ENCODE measurements around the gene PROK1.

PROK1 gene

GRCh38 chr1:110424699-110425611 is 26.0 kb upstream of the PROK1 start:
- no peak overlapping the region for H3K4me3 ChIP-seq (ENCODE audit: low read length)
- TF ChIP-seq CTCF (IDR thresholded peaks at IDR 0.05; ENCODE audit: insufficient read depth, low read depth, low read length, missing control alignments): no peak
- DNase-seq (ENCODE audit: low read depth): peak; percentile 50

- DNase-seq (ENCODE audit: low read depth): no peak
- no peak overlapping the region for H3K4me3 ChIP-seq (ENCODE audit: low read length)
- TF ChIP-seq CTCF (IDR thresholded peaks at IDR 0.05; ENCODE audit: insufficient read depth, low read depth, low read length, missing control alignments): no peak
These were observed 25.3 kb upstream of the PROK1 start for GRCh38 chr1:110425612-110426152.

- no peak for DNase-seq (ENCODE audit: low read depth)
- no peak for TF ChIP-seq CTCF (IDR thresholded peaks at IDR 0.05; ENCODE audit: insufficient read depth, low read depth, low read length, missing control alignments)
- H3K4me3 ChIP-seq (ENCODE audit: low read length): no peak overlapping the region
These were observed 24.1 kb upstream of the PROK1 start for GRCh38 chr1:110426854-110427253.

GRCh38 chr1:110428946-110429345 is 22.0 kb upstream of the PROK1 start:
- no peak for TF ChIP-seq CTCF (IDR thresholded peaks at IDR 0.05; ENCODE audit: insufficient read depth, low read depth, low read length, missing control alignments)
- no peak overlapping the region for H3K4me3 ChIP-seq (ENCODE audit: low read length)

GRCh38 chr1:110430366-110430765 is 20.6 kb upstream of the PROK1 start:
- H3K4me3 ChIP-seq (ENCODE audit: low read length): no peak overlapping the region
- DNase-seq (ENCODE audit: low read depth): no peak
- TF ChIP-seq CTCF (IDR thresholded peaks at IDR 0.05; ENCODE audit: insufficient read depth, low read depth, low read length, missing control alignments): no peak

More at GRCh38 chr1:110428946-110429345, 22.0 kb upstream of the PROK1 start:
- no peak for DNase-seq (ENCODE audit: low read depth)

- DNase-seq (ENCODE audit: low read depth): no peak
- H3K4me3 ChIP-seq (ENCODE audit: low read length): no peak overlapping the region
- no peak for TF ChIP-seq CTCF (IDR thresholded peaks at IDR 0.05; ENCODE audit: insufficient read depth, low read depth, low read length, missing control alignments)
These were observed 20.0 kb upstream of the PROK1 start for GRCh38 chr1:110430901-110431300.

Data from epithelial cell of esophagus (primary cell).